Pancreas (tissue), 10 donors: ENCODE measurements around the gene RTN3. TPM values are rescaled to one million over a fixed set of nuclear protein-coding genes. Genes with fewer than 3 reads are reported as not detected.

Source experiments
- ATAC-seq, 4 donors: fragments of 200-7000 bp; cut with Tn5 transposase; one replicate each; pipeline versions ENCODE4 v1.8.0 to v1.9.1; 2020; ENCODE audit warnings: mild to moderate bottlenecking in 4 of 4, moderate library complexity in 4 of 4
- DNase-seq, 6 donors: peaks; one replicate each; pipeline ENCODE4 v3.0.0-alpha.2; 2020
- FAIRE-seq: peaks from 2 replicates; lab custom pipeline; 2012; peaks lifted over from hg19 to GRCh38; lab: Jason Lieb, UNC
- H3K27ac ChIP-seq, 4 donors: fragments of 200-600 bp; sonication (generic); 1 replicate in 3 of 4; 2 replicates in 1 of 4; pipeline versions ENCODE4 v1.5.0 to v1.8.0; 2020
- H3K27me3 ChIP-seq, 4 donors: fragments of 200-600 bp; one replicate each; pipeline ENCODE4 v1.8.0; 2021
- H3K36me3 ChIP-seq, 3 donors: fragments of 200-600 bp; sonication (generic) in 1 of 3; one replicate each; pipeline versions ENCODE4 v1.5.0 to v1.8.0; 2020 to 2021
- H3K4me1 ChIP-seq, 3 donors: fragments of 200-600 bp; one replicate each; pipeline ENCODE4 v1.8.0; 2021
- H3K4me3 ChIP-seq, 4 donors: fragments of 200-600 bp; sonication (generic) in 2 of 4; one replicate each; pipeline versions ENCODE4 v1.5.0 to v1.8.0; 2020 to 2021
- H3K9me3 ChIP-seq, 4 donors: fragments of 200-600 bp; one replicate each; pipeline ENCODE4 v1.8.0; 2021
- CTCF ChIP-seq, 4 donors: fragments of 200-600 bp; sonication (generic) in 3 of 4; IDR thresholded peaks; one replicate each; pipeline versions ENCODE4 v1.5.0 to v1.8.0; 2021; ENCODE audit warnings: antibody characterized with exemption in 4 of 4
- WGBS, 2 donors: extraction: QIAGEN DNeasy Blood & Tissue Kit; methylation state at CpG; one replicate each; pipeline ENCODE4 v1.1.7; 2013; 5-methylcytosine and 5-hydroxymethylcytosine counted together
- intact Hi-C, 3 donors: fragments of 100-400 bp; cut with DNase I; formaldehyde crosslinking; loops; one replicate each; pipeline versions ENCODE4 v1.11.1 to v1.14.2; 2022
- polyA plus RNA-seq, 2 donors: library from polyadenylated mRNA; stranded (reverse); fragments of 200-250 nt; gene quantifications; one replicate each; pipeline ENCODE4 v1.2.3, GENCODE V29; 2013
- total RNA-seq, 6 donors: library from RNA; stranded (reverse); fragmentation: NEBNext Ultra II Directional in 4 of 6; extraction: Animal tissue kit (Norgen Biotek cat#: 25700) in 4 of 6; gene quantifications; one replicate each; pipeline versions ENCODE4 v1.2.1 to v1.2.4, GENCODE V29; 2021 to 2023
- donor health status: healthy with polysubstance abuse.
- donor health status: DM: no; HTN: no; CAD: no; lungs with moderate emphysema.
- donor health status: DM: no; HTN: no; CAD: no.
- donor health status: control.
- donor health status: control.
- donor health status: Bipolar disorder and iron deficiency.
- donor health status: DM: yes; HTN: yes; CAD: no.
- donor health status: DM: no; HTN: no; CAD: no.
- donor health status: DM: no; HTN: no; CAD: no.
- donor health status: DM: yes; HTN: yes; CAD: no.

RTN3 gene
- total and polyA plus RNA-seq, 8 donors, result 40.2 to 79.6 (median 63.9) TPM

GRCh38 chr11:63686926-63687325 is 5.6 kb downstream of the RTN3 start:
- intact Hi-C loops, result no loop called here
- WGBS, 2 donors, result 31 to 33% methylated on average over 2 of the region's 2 CpGs
- ATAC-seq, result no peak

GRCh38 chr11:63687845-63688244 is 6.5 kb downstream of the RTN3 start:
- Histone ChIP-seq H3K36me3 (no peaks in the 10 kb centered on the region), H3K27ac (no peak overlapping the region), H3K4me3 (no peak overlapping the region), H3K4me1 (peaks cover 7 to 28% (median 14%) of the 10 kb centered on the region in 3 donors), H3K27me3 (no peaks in the 10 kb centered on the region), H3K9me3 (no peaks in the 10 kb centered on the region)
- FAIRE-seq (no peak), ATAC-seq (no peak), DNase-seq (no peak)
- 95 to 96% methylated on average over 1 of the region's 1 CpG for WGBS, 2 donors
- TF ChIP-seq CTCF (IDR thresholded peaks at IDR 0.05), result no peak
- intact Hi-C loops, result no loop called here

More at GRCh38 chr11:63686926-63687325, 5.6 kb downstream of the RTN3 start:
- DNase-seq (no peak), FAIRE-seq (no peak)
- Histone ChIP-seq H3K27ac (no peak overlapping the region), H3K4me1 (peaks cover 7 to 28% (median 16%) of the 10 kb centered on the region in 3 donors), H3K27me3 (no peaks in the 10 kb centered on the region), H3K9me3 (no peaks in the 10 kb centered on the region), H3K4me3 (no peak overlapping the region), H3K36me3 (no peaks in the 10 kb centered on the region)
- no peak for TF ChIP-seq CTCF (IDR thresholded peaks at IDR 0.05)

GRCh38 chr11:63694596-63694995 is 13.3 kb downstream of the RTN3 start:
- no peaks in the 10 kb centered on the region for H3K9me3 ChIP-seq
- no peaks in the 10 kb centered on the region for H3K36me3 ChIP-seq
- intact Hi-C loops, result no loop called here
- no peak for TF ChIP-seq CTCF (IDR thresholded peaks at IDR 0.05)
- H3K27me3 ChIP-seq, result no peaks in the 10 kb centered on the region
- H3K4me3 ChIP-seq, result no peak overlapping the region
- WGBS, 2 donors, result 94% methylated on average over 7 of the region's 7 CpGs
- ATAC-seq (no peak), DNase-seq (no peak), FAIRE-seq (no peak)
- no peak overlapping the region for H3K27ac ChIP-seq
- peaks cover 4% of the 10 kb centered on the region in 3 donors for H3K4me1 ChIP-seq

GRCh38 chr11:63698976-63699733 is 17.9 kb downstream of the RTN3 start:
- intact Hi-C loops, result no loop called here
- FAIRE-seq (no peak), DNase-seq (no peak), ATAC-seq (peak; percentile 38 to 74 (median 56))
- H3K4me3 ChIP-seq, result no peak overlapping the region
- H3K36me3 ChIP-seq, result no peaks in the 10 kb centered on the region
- TF ChIP-seq CTCF (IDR thresholded peaks at IDR 0.05), result no peak
- no peaks in the 10 kb centered on the region for H3K27me3 ChIP-seq
- peaks cover 3 to 12% (median 7%) of the 10 kb centered on the region in 3 donors for H3K4me1 ChIP-seq
- no peaks in the 10 kb centered on the region for H3K9me3 ChIP-seq
- no peak overlapping the region for H3K27ac ChIP-seq
- 71% methylated on average over 11 of the region's 11 CpGs for WGBS, 2 donors

GRCh38 chr11:63699896-63700295 is 18.6 kb downstream of the RTN3 start:
- no peak overlapping the region for H3K27ac ChIP-seq
- ATAC-seq (peak; percentile 46 to 74 (median 56)), DNase-seq (no peak), FAIRE-seq (no peak)
- H3K27me3 ChIP-seq, result no peaks in the 10 kb centered on the region
- H3K9me3 ChIP-seq, result no peaks in the 10 kb centered on the region
- TF ChIP-seq CTCF (IDR thresholded peaks at IDR 0.05), result no peak
- H3K36me3 ChIP-seq, result no peaks in the 10 kb centered on the region
- peaks cover 3 to 12% (median 7%) of the 10 kb centered on the region in 3 donors for H3K4me1 ChIP-seq
- whole genome bisulfite sequencing, 2 donors, result 16 to 35% methylated on average over 1 of the region's 1 CpG
- H3K4me3 ChIP-seq, result no peak overlapping the region
- intact Hi-C loops, result no loop called here
